ENCODE data around the gene PDGFB.
"Not testable (repeated sequence)": the region's sequence is repeated elsewhere in the genome, so short reads cannot be mapped to it uniquely, and the experiment has no call there.

PDGFB gene

GRCh38 chr22:39218432-39218831 lies 26.4 kb downstream of the PDGFB start:
- H3K27ac ChIP-seq (ENCODE audit: insufficient read depth, low read depth, low read length, poor library complexity, severe bottlenecking); H3K27me3 ChIP-seq (ENCODE audit: control insufficient read depth, insufficient read depth, low read length, poor library complexity, severe bottlenecking); H3K9me3 ChIP-seq (ENCODE audit: control insufficient read depth, low read length); H3K36me3 ChIP-seq (ENCODE audit: control insufficient read depth, insufficient read depth, low read length); H3K4me1 ChIP-seq (ENCODE audit: control insufficient read depth, insufficient read depth, low read length); H3K4me3 ChIP-seq (ENCODE audit: insufficient read depth, low read depth, low read length): not testable (repeated sequence)
- 90 to 97% methylated on average over 5 of the region's 6 CpGs for WGBS, 2 experiments

- Histone ChIP-seq H3K27me3 (ENCODE audit: control insufficient read depth, insufficient read depth, low read length, poor library complexity, severe bottlenecking) (no peaks in the 10 kb centered on the region), H3K4me3 (ENCODE audit: insufficient read depth, low read depth, low read length) (no peak overlapping the region), H3K36me3 (ENCODE audit: control insufficient read depth, insufficient read depth, low read length) (no peaks in the 10 kb centered on the region), H3K4me1 (ENCODE audit: control insufficient read depth, insufficient read depth, low read length) (peaks cover 7% of the 10 kb centered on the region), H3K27ac (ENCODE audit: insufficient read depth, low read depth, low read length, poor library complexity, severe bottlenecking) (no peak overlapping the region), H3K9me3 (ENCODE audit: control insufficient read depth, low read length) (no peaks in the 10 kb centered on the region)
- WGBS, 2 experiments = 92 to 95% methylated on average over 8 of the region's 8 CpGs
Observed at GRCh38 chr22:39216143-39216490, 28.7 kb downstream of the PDGFB start.

GRCh38 chr22:39215426-39216142 lies 29.2 kb downstream of the PDGFB start:
- H3K27me3 ChIP-seq (ENCODE audit: control insufficient read depth, insufficient read depth, low read length, poor library complexity, severe bottlenecking) = no peaks in the 10 kb centered on the region
- H3K36me3 ChIP-seq (ENCODE audit: control insufficient read depth, insufficient read depth, low read length) = no peaks in the 10 kb centered on the region
- H3K9me3 ChIP-seq (ENCODE audit: control insufficient read depth, low read length) = no peaks in the 10 kb centered on the region
- no peak overlapping the region for H3K4me3 ChIP-seq (ENCODE audit: insufficient read depth, low read depth, low read length)
- peaks cover 7% of the 10 kb centered on the region for H3K4me1 ChIP-seq (ENCODE audit: control insufficient read depth, insufficient read depth, low read length)
- no peak overlapping the region for H3K27ac ChIP-seq (ENCODE audit: insufficient read depth, low read depth, low read length, poor library complexity, severe bottlenecking)
- WGBS, 2 experiments = 78% methylated on average over 14 of the region's 14 CpGs

- H3K27ac ChIP-seq (ENCODE audit: insufficient read depth, low read depth, low read length, poor library complexity, severe bottlenecking) = no peak overlapping the region
Observed at GRCh38 chr22:39215070-39215396, 29.7 kb downstream of the PDGFB start.

GRCh38 chr22:39214383-39215069 lies 30.3 kb downstream of the PDGFB start:
- H3K9me3 ChIP-seq (ENCODE audit: control insufficient read depth, low read length) = no peaks in the 10 kb centered on the region
- WGBS, 2 experiments = 43 to 48% methylated on average over 8 of the region's 8 CpGs
- H3K27me3 ChIP-seq (ENCODE audit: control insufficient read depth, insufficient read depth, low read length, poor library complexity, severe bottlenecking) = no peaks in the 10 kb centered on the region
- H3K27ac ChIP-seq (ENCODE audit: insufficient read depth, low read depth, low read length, poor library complexity, severe bottlenecking) = no peak overlapping the region
- no peak overlapping the region for H3K4me3 ChIP-seq (ENCODE audit: insufficient read depth, low read depth, low read length)
- H3K36me3 ChIP-seq (ENCODE audit: control insufficient read depth, insufficient read depth, low read length) = no peaks in the 10 kb centered on the region
- peaks cover 7% of the 10 kb centered on the region for H3K4me1 ChIP-seq (ENCODE audit: control insufficient read depth, insufficient read depth, low read length)

More at GRCh38 chr22:39215070-39215396, 29.7 kb downstream of the PDGFB start:
- peaks cover 7% of the 10 kb centered on the region for H3K4me1 ChIP-seq (ENCODE audit: control insufficient read depth, insufficient read depth, low read length)
- 71% methylated on average over 6 of the region's 6 CpGs for WGBS, 2 experiments
- no peaks in the 10 kb centered on the region for H3K27me3 ChIP-seq (ENCODE audit: control insufficient read depth, insufficient read depth, low read length, poor library complexity, severe bottlenecking)
- H3K36me3 ChIP-seq (ENCODE audit: control insufficient read depth, insufficient read depth, low read length) = no peaks in the 10 kb centered on the region
- no peaks in the 10 kb centered on the region for H3K9me3 ChIP-seq (ENCODE audit: control insufficient read depth, low read length)
- H3K4me3 ChIP-seq (ENCODE audit: insufficient read depth, low read depth, low read length) = no peak overlapping the region

GRCh38 chr22:39214006-39214382 lies 30.8 kb downstream of the PDGFB start:
- Histone ChIP-seq H3K27ac (ENCODE audit: insufficient read depth, low read depth, low read length, poor library complexity, severe bottlenecking) (no peak overlapping the region), H3K9me3 (ENCODE audit: control insufficient read depth, low read length) (no peaks in the 10 kb centered on the region), H3K4me3 (ENCODE audit: insufficient read depth, low read depth, low read length) (no peak overlapping the region), H3K27me3 (ENCODE audit: control insufficient read depth, insufficient read depth, low read length, poor library complexity, severe bottlenecking) (no peaks in the 10 kb centered on the region), H3K4me1 (ENCODE audit: control insufficient read depth, insufficient read depth, low read length) (peaks cover 7% of the 10 kb centered on the region), H3K36me3 (ENCODE audit: control insufficient read depth, insufficient read depth, low read length) (no peaks in the 10 kb centered on the region)
- WGBS, 2 experiments = 76 to 78% methylated on average over 9 of the region's 9 CpGs

GRCh38 chr22:39212721-39213376 lies 31.9 kb downstream of the PDGFB start:
- WGBS, 2 experiments = 63 to 64% methylated on average over 12 of the region's 12 CpGs
- Histone ChIP-seq H3K9me3 (ENCODE audit: control insufficient read depth, low read length) (no peaks in the 10 kb centered on the region), H3K27me3 (ENCODE audit: control insufficient read depth, insufficient read depth, low read length, poor library complexity, severe bottlenecking) (no peaks in the 10 kb centered on the region), H3K4me1 (ENCODE audit: control insufficient read depth, insufficient read depth, low read length) (peaks cover 7% of the 10 kb centered on the region), H3K27ac (ENCODE audit: insufficient read depth, low read depth, low read length, poor library complexity, severe bottlenecking) (no peak overlapping the region), H3K36me3 (ENCODE audit: control insufficient read depth, insufficient read depth, low read length) (no peaks in the 10 kb centered on the region), H3K4me3 (ENCODE audit: insufficient read depth, low read depth, low read length) (no peak overlapping the region)

- Histone ChIP-seq H3K27ac (ENCODE audit: insufficient read depth, low read depth, low read length, poor library complexity, severe bottlenecking) (no peak overlapping the region), H3K36me3 (ENCODE audit: control insufficient read depth, insufficient read depth, low read length) (no peaks in the 10 kb centered on the region), H3K27me3 (ENCODE audit: control insufficient read depth, insufficient read depth, low read length, poor library complexity, severe bottlenecking) (no peaks in the 10 kb centered on the region), H3K4me3 (ENCODE audit: insufficient read depth, low read depth, low read length) (no peak overlapping the region), H3K9me3 (ENCODE audit: control insufficient read depth, low read length) (no peaks in the 10 kb centered on the region), H3K4me1 (ENCODE audit: control insufficient read depth, insufficient read depth, low read length) (peaks cover 7% of the 10 kb centered on the region)
- 82 to 83% methylated on average over 9 of the region's 9 CpGs for WGBS, 2 experiments
Observed at GRCh38 chr22:39209756-39210155, 35.0 kb downstream of the PDGFB start.

GRCh38 chr22:39208013-39208680 lies 36.6 kb downstream of the PDGFB start:
- WGBS, 2 experiments = 91 to 93% methylated on average over 11 of the region's 11 CpGs
- no peaks in the 10 kb centered on the region for H3K9me3 ChIP-seq (ENCODE audit: control insufficient read depth, low read length)
- no peaks in the 10 kb centered on the region for H3K36me3 ChIP-seq (ENCODE audit: control insufficient read depth, insufficient read depth, low read length)
- no peaks in the 10 kb centered on the region for H3K27me3 ChIP-seq (ENCODE audit: control insufficient read depth, insufficient read depth, low read length, poor library complexity, severe bottlenecking)
- no peak overlapping the region for H3K27ac ChIP-seq (ENCODE audit: insufficient read depth, low read depth, low read length, poor library complexity, severe bottlenecking)
- no peaks in the 10 kb centered on the region for H3K4me1 ChIP-seq (ENCODE audit: control insufficient read depth, insufficient read depth, low read length)
- no peak overlapping the region for H3K4me3 ChIP-seq (ENCODE audit: insufficient read depth, low read depth, low read length)

Data from ectodermal cell (in vitro differentiated cells).